K562 (cell line): ENCODE results near the gene NR0B2. TPM values are rescaled to one million over a fixed set of nuclear protein-coding genes. Genes with fewer than 3 reads are reported as not detected.

ENCODE experiments used
- CHD7 ChIP-seq: fragments of 200-600 bp; sonication (generic); IDR thresholded peaks from one replicate; pipeline ENCODE4 v1.6.1; 2012; ENCODE audit warnings: mild to moderate bottlenecking, low read depth, low read length, inconsistent platforms
- CTCF ChIP-seq, 3 experiments: IDR thresholded peaks in 2 of 3; conservative IDR thresholded peaks in 1 of 3; 2 replicates each; pipeline ENCODE4 v1.5.1; 2011 to 2012; ENCODE audit warnings: low read length in 3 of 3, mild to moderate bottlenecking in 3 of 3, control low read depth in 2 of 3, improper control_type of control experiment in 1 of 3, inconsistent platforms in 1 of 3, low read depth in 1 of 3, mixed read lengths in 1 of 3, moderate library complexity in 1 of 3; ENCODE audit not compliant: insufficient read depth in 2 of 3
- GABPB1 ChIP-seq: sonication (generic); formaldehyde crosslinking; IDR thresholded peaks from 2 replicates; pipeline ENCODE4 v1.8.0; 2022; ENCODE audit warnings: mild to moderate bottlenecking, missing genetic modification reagents
- MECOM ChIP-seq: fragments of 250-450 bp; sonication (Bioruptor Pico); IDR thresholded peaks from 2 replicates; pipeline ENCODE4 v1.8.0; 2022; ENCODE audit warnings: inconsistent platforms
- PREB ChIP-seq: sonication (generic); formaldehyde crosslinking; IDR thresholded peaks from 2 replicates; pipeline ENCODE4 v1.8.1; 2023; ENCODE audit warnings: mild to moderate bottlenecking, missing genetic modification reagents
- TSC22D4 ChIP-seq: fragments of 450-650 bp; IDR thresholded peaks from 2 replicates; pipeline ENCODE4 v1.6.1; 2016; ENCODE audit warnings: missing genetic modification characterization, missing biosample characterization, control low read depth
- ZFP36 ChIP-seq: fragments of 150-350 bp; IDR thresholded peaks from 2 replicates; pipeline ENCODE4 v1.6.1; 2018; ENCODE audit warnings: low read length, low read depth; ENCODE audit not compliant: partially characterized antibody
- polyA plus RNA-seq, 8 experiments: library from polyadenylated mRNA; depleted of rRNA in 4 of 8; stranded (reverse) in 5 of 8; unstranded in 3 of 8; fragments of >200 nt; fragmentation: Nextera tagmentation in 2 of 8; fragmentation: Illumina TruSeq in 1 of 8; extraction: Ambion mirVana in 2 of 8; extraction: Trizol in 1 of 8; gene quantifications; 2 replicates each; pipeline versions ENCODE4 v1.2.1 to v1.2.3, GENCODE V29; 2011 to 2014; ENCODE audit warnings: inconsistent platforms in 1 of 8, missing spikeins in 1 of 8
- total RNA-seq, 7 experiments: library from RNA; depleted of rRNA in 6 of 7; stranded (reverse); fragments of >200 nt in 6 of 7; fragmentation: Illumina TruSeq in 2 of 7; extraction: Trizol in 2 of 7; gene quantifications; 2 replicates each; pipeline versions ENCODE4 v1.2.1 to v1.2.3, GENCODE V29; 2011 to 2021; ENCODE audit warnings: low replicate concordance in 1 of 7
- TF ChIP-seq, protein P1 (sequence below): sonication (generic); formaldehyde crosslinking; IDR thresholded peaks from 2 replicates; pipeline ENCODE4 v1.8.1; 2023; ENCODE audit warnings: mild to moderate bottlenecking, missing genetic modification reagents

The NR0B2 gene
- total and polyA plus RNA-seq, 9 of the 15 experiments (the other 6 are each of a cell fraction or from before 2014, with no cell fraction given) = not detected

- TF ChIP-seq CHD7 (no peak), PREB (no peak), CTCF (IDR thresholded peaks at IDR 0.05 in 2 of 3, conservative IDR thresholded peaks at IDR 0.05 in 1 of 3; ENCODE audit: insufficient read depth in 2 of 3, low read depth in 1 of 3, low read length in 3 of 3) (peak in 1 of 3 experiments; percentile 15; a peak in 2 of 6 replicates), TSC22D4 (tag) (no peak), MECOM (no peak), GABPB1 (CRISPR knock-in tag) (peak; percentile 64; the same call in 1 of the 2 replicates), ZFP36 (no peak)
- TF ChIP-seq, protein P1, sequence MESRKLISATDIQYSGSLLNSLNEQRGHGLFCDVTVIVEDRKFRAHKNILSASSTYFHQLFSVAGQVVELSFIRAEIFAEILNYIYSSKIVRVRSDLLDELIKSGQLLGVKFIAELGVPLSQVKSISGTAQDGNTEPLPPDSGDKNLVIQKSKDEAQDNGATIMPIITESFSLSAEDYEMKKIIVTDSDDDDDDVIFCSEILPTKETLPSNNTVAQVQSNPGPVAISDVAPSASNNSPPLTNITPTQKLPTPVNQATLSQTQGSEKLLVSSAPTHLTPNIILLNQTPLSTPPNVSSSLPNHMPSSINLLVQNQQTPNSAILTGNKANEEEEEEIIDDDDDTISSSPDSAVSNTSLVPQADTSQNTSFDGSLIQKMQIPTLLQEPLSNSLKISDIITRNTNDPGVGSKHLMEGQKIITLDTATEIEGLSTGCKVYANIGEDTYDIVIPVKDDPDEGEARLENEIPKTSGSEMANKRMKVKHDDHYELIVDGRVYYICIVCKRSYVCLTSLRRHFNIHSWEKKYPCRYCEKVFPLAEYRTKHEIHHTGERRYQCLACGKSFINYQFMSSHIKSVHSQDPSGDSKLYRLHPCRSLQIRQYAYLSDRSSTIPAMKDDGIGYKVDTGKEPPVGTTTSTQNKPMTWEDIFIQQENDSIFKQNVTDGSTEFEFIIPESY (CRISPR knock-in tag) = peak; percentile 11; the same call in 1 of the 2 replicates
Observed at GRCh38 chr1:26864610-26865480, 48.9 kb downstream of the NR0B2 start (continued).
